ENCODE measurements around the gene SMIM27. TPM values are rescaled to one million over a fixed set of nuclear protein-coding genes. Genes with fewer than 3 reads are reported as not detected.
A peak's percentile ranks its signal among the peaks of the same experiment; 100 is the strongest.

SMIM27 gene
- total RNA-seq, 1 donor from 2014 or later = 15.9 TPM

- Mint-ChIP-seq H3K4me3 (no peak overlapping the region), H3K36me3 (ENCODE audit: low read depth) (peaks cover 15% of the 10 kb centered on the region), H3K9me3 (no peaks in the 10 kb centered on the region), H3K4me1 (peaks cover 21% of the 10 kb centered on the region), H3K27ac (no peak overlapping the region), H3K27me3 (peaks cover 10% of the 10 kb centered on the region)
- intact Hi-C loops (cut with micrococcal nuclease) = loop anchor here (5.0 kb wide), 1 partner anchor 652 kb away; no protein-coding TSS in a partner anchor
- ATAC-seq (ENCODE audit: low read depth) (no peak), DNase-seq (no peak)
- ChIA-PET POLR2A (no interaction called here), CTCF (interaction anchor here (1.0 to 12.2 kb wide), 4 partner anchors 18 to 393 kb away, joined by 3 to 440 read pairs (median 4); partner anchors contain the start of gene ACO1)
- TF ChIP-seq CTCF (IDR thresholded peaks at IDR 0.05) = no peak
These were observed 22.7 kb downstream of the SMIM27 start for GRCh38 chr9:32574858-32575257.

GRCh38 chr9:32577316-32577715, 25.2 kb downstream of the SMIM27 start:
- no peak for ATAC-seq (ENCODE audit: low read depth)
- TF ChIP-seq CTCF (IDR thresholded peaks at IDR 0.05) = no peak
- H3K4me3 Mint-ChIP-seq = no peak overlapping the region
- intact Hi-C loops (cut with micrococcal nuclease) = no loop called here
- H3K9me3 Mint-ChIP-seq = no peaks in the 10 kb centered on the region
- CTCF ChIA-PET = interaction anchor here (12.2 kb wide), 1 partner anchor 199 kb away, joined by 440 read pairs; no protein-coding TSS in a partner anchor
- H3K27ac Mint-ChIP-seq = no peak overlapping the region
- POLR2A ChIA-PET = no interaction called here
- peaks cover 17% of the 10 kb centered on the region for H3K27me3 Mint-ChIP-seq
- no peak for DNase-seq
- peaks cover 11% of the 10 kb centered on the region for H3K4me1 Mint-ChIP-seq
- H3K36me3 Mint-ChIP-seq (ENCODE audit: low read depth) = peaks cover 8% of the 10 kb centered on the region

GRCh38 chr9:32578976-32579375, 26.8 kb downstream of the SMIM27 start:
- CTCF ChIA-PET = interaction anchor here (0.7 to 12.2 kb wide), 13 partner anchors 10 to 394 kb away, joined by 3 to 440 read pairs (median 8); partner anchors contain the start of genes ACO1 and RIGI
- no peak for TF ChIP-seq CTCF (IDR thresholded peaks at IDR 0.05)

GRCh38 chr9:32579706-32580331, 27.7 kb downstream of the SMIM27 start:
- H3K36me3 Mint-ChIP-seq (ENCODE audit: low read depth) = no peaks in the 10 kb centered on the region
- peak; percentile 97 for TF ChIP-seq CTCF (IDR thresholded peaks at IDR 0.05)
- no peaks in the 10 kb centered on the region for H3K4me1 Mint-ChIP-seq
- ChIA-PET POLR2A (interaction anchor here (1.0 to 1.6 kb wide), 5 partner anchors 28 to 201 kb away, joined by 3 read pairs; partner anchors contain the start of genes ACO1, SMIM27 and TOPORS), CTCF (interaction anchor here (0.7 to 12.2 kb wide), 19 partner anchors 9 to 393 kb away, joined by 3 to 440 read pairs (median 6); partner anchors contain the start of genes ACO1 and RIGI)
- no peak overlapping the region for H3K27ac Mint-ChIP-seq
- ATAC-seq (ENCODE audit: low read depth) = peak; percentile 64
- peak; percentile 59 for DNase-seq
- intact Hi-C loops (cut with micrococcal nuclease) = loop anchor here (1.0 kb wide), 1 partner anchor 201 kb away; no protein-coding TSS in a partner anchor
- H3K4me3 Mint-ChIP-seq = no peak overlapping the region
- peaks cover 20% of the 10 kb centered on the region for H3K27me3 Mint-ChIP-seq
- no peaks in the 10 kb centered on the region for H3K9me3 Mint-ChIP-seq

More at GRCh38 chr9:32578976-32579375, 26.8 kb downstream of the SMIM27 start:
- intact Hi-C loops (cut with micrococcal nuclease) = loop anchor here (1.0 kb wide), 1 partner anchor 200 kb away; no protein-coding TSS in a partner anchor
- Mint-ChIP-seq H3K27me3 (peaks cover 17% of the 10 kb centered on the region), H3K4me1 (no peaks in the 10 kb centered on the region), H3K36me3 (ENCODE audit: low read depth) (no peaks in the 10 kb centered on the region), H3K4me3 (no peak overlapping the region), H3K9me3 (no peaks in the 10 kb centered on the region), H3K27ac (no peak overlapping the region)
- ATAC-seq (ENCODE audit: low read depth) = no peak
- POLR2A ChIA-PET = interaction anchor here (1.0 to 1.6 kb wide), 4 partner anchors 27 to 200 kb away, joined by 3 read pairs; partner anchors contain the start of genes ACO1, SMIM27 and TOPORS
- DNase-seq = no peak

Data from activated B cell treated with CpG ODN at 0.5 μM for 24 hours (primary cell).